Spinal cord (tissue), 10 donors: ENCODE data around the gene PRKD3. TPM values are rescaled to one million over a fixed set of nuclear protein-coding genes. Genes with fewer than 3 reads are reported as not detected.

ENCODE experiments used
- DNase-seq, 6 donors: peaks; one replicate each; pipeline versions ENCODE4 v3.0.0 to v3.0.0-alpha.2; 2013 to 2015; ENCODE audit warnings: low spot score in 6 of 6, low read depth in 4 of 6
- H3K27ac ChIP-seq: one replicate; pipeline ENCODE4 v1.5.1; 2013; ENCODE audit warnings: low read depth, low read length, control low read depth
- H3K27me3 ChIP-seq: one replicate; pipeline ENCODE4 v1.6.1; 2013; ENCODE audit warnings: low read length; ENCODE audit not compliant: control insufficient read depth, insufficient read depth
- H3K36me3 ChIP-seq: one replicate; pipeline ENCODE4 v1.6.1; 2013; ENCODE audit warnings: low read length; ENCODE audit not compliant: control insufficient read depth, insufficient read depth
- H3K4me1 ChIP-seq: one replicate; pipeline ENCODE4 v1.6.1; 2013; ENCODE audit warnings: low read length; ENCODE audit not compliant: control insufficient read depth, insufficient read depth
- H3K4me3 ChIP-seq: one replicate; pipeline ENCODE4 v1.5.1; 2013; ENCODE audit warnings: low read depth, low read length, control low read depth
- H3K9me3 ChIP-seq: one replicate; pipeline ENCODE4 v1.6.1; 2013; ENCODE audit warnings: low read length; ENCODE audit not compliant: control insufficient read depth, insufficient read depth
- WGBS: methylation state at CpG from one replicate; pipeline ENCODE4 v1.1.5; 2013; ENCODE audit warnings: missing lambda C conversion rate; ENCODE audit not compliant: insufficient coverage; 5-methylcytosine and 5-hydroxymethylcytosine counted together
- polyA plus RNA-seq, 2 donors: library from polyadenylated mRNA; unstranded; fragments of 120-200 nt; gene quantifications; one replicate each; pipeline ENCODE4 v1.2.1, GENCODE V29; 2013; ENCODE audit not compliant: insufficient read length in 2 of 2
- total RNA-seq, 2 donors: library from RNA; depleted of rRNA in 1 of 2; stranded (reverse); fragments of 120-200 nt in 1 of 2; fragments of >200 nt in 1 of 2; gene quantifications; one replicate each; pipeline versions ENCODE4 v1.2.3 to v1.2.4, GENCODE V29; 2013 to 2014
- donor health status: healthy.

Gene PRKD3
- total and polyA plus RNA-seq, 4 donors: 23.2 to 68.6 (median 43.0) TPM

GRCh38 chr2:37361216-37361815, 36.7 kb upstream of the PRKD3 start:
- Histone ChIP-seq H3K4me3 (no peak overlapping the region), H3K27ac (no peak overlapping the region), H3K27me3 (no peaks in the 10 kb centered on the region), H3K4me1 (no peaks in the 10 kb centered on the region), H3K9me3 (no peaks in the 10 kb centered on the region), H3K36me3 (no peaks in the 10 kb centered on the region)
- no peak for DNase-seq
- 100% methylated on average over 1 of the region's 3 CpGs for WGBS

DNA sequence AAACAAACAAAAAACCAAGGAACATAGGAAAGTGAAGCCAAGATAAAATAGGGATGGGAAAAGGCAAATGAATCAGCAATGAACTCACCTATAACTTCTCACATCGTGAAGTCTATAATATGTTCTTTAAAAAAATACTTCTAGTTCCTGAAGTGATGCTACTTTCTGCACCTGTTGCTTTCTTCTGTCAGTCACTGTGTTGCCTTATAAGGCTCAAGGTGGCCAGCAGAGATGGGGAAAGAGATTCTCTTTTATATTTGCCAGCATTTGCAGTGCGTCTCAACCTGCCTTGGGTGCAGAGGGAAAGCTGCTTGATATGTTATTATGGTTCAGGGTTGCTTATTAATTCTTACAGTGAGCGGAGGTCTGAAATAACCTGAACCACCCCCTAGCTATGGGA, 33.8 kb upstream of the PRKD3 start:
- no peak for DNase-seq
- no peaks in the 10 kb centered on the region for H3K9me3 ChIP-seq
- H3K27ac ChIP-seq: no peak overlapping the region
- WGBS: no CpG with 5 or more reads among the region's 3 CpGs
- H3K36me3 ChIP-seq: no peaks in the 10 kb centered on the region
- H3K4me1 ChIP-seq: no peaks in the 10 kb centered on the region
- H3K4me3 ChIP-seq: no peak overlapping the region
- H3K27me3 ChIP-seq: no peaks in the 10 kb centered on the region

DNA sequence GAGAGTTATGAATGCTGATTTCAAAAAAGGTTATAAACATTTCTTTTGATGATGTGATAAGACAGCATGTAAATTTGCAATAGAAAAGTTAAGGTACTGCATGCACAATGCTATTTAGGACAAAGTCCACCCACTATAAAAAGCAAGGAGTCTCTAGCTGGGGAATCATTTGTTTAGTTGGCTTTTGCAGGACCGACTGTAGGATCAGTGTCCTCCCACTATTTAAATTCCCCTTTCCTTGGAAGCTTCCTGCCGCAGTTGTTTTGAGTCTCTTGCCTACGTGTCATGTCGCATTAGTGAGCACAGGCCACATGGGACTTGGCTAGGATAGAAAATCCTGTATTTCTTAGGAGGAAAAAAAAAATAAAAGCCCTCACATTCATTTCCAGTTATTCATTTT, 32.9 kb upstream of the PRKD3 start:
- Histone ChIP-seq H3K36me3 (no peaks in the 10 kb centered on the region), H3K27ac (peak overlapping the region; percentile 48), H3K4me1 (no peaks in the 10 kb centered on the region), H3K9me3 (no peaks in the 10 kb centered on the region), H3K27me3 (no peaks in the 10 kb centered on the region), H3K4me3 (no peak overlapping the region)
- peak in 1 of 6 donors; percentile 24 for DNase-seq
- WGBS: no CpG with 5 or more reads among the region's 4 CpGs

GRCh38 chr2:37357069-37357468, 32.4 kb upstream of the PRKD3 start:
- no peak for DNase-seq
- WGBS: no CpG with 5 or more reads among the region's 1 CpG
- Histone ChIP-seq H3K27ac (no peak overlapping the region), H3K27me3 (no peaks in the 10 kb centered on the region), H3K9me3 (no peaks in the 10 kb centered on the region), H3K4me3 (no peak overlapping the region), H3K36me3 (no peaks in the 10 kb centered on the region), H3K4me1 (no peaks in the 10 kb centered on the region)

DNA sequence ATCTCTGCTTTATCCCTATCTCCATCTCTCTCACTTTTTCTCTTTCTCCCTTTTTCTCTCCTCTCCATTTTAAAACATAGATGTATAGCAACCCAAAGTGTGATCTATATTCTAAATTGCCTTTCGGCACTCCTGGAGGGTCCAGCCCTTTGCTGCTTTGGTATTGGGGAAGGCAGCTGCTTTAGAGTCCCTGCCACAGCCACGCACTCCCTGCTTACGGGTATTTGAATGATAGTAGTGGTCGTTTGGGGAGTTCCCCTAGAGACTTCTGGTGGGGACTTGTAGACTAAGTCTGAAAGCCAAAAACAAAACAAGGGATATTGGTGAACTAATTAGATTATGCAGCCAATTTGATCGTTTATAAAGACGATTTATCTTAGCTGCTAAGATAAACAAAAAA, 31.7 kb upstream of the PRKD3 start:
- H3K4me3 ChIP-seq: no peak overlapping the region
- no peak overlapping the region for H3K27ac ChIP-seq
- WGBS: 83% methylated on average over 2 of the region's 6 CpGs
- DNase-seq: no peak
- no peaks in the 10 kb centered on the region for H3K9me3 ChIP-seq
- H3K27me3 ChIP-seq: no peaks in the 10 kb centered on the region
- H3K4me1 ChIP-seq: no peaks in the 10 kb centered on the region
- no peaks in the 10 kb centered on the region for H3K36me3 ChIP-seq

- Histone ChIP-seq H3K4me1 (no peaks in the 10 kb centered on the region), H3K4me3 (no peak overlapping the region), H3K9me3 (no peaks in the 10 kb centered on the region), H3K27me3 (no peaks in the 10 kb centered on the region), H3K36me3 (no peaks in the 10 kb centered on the region), H3K27ac (no peak overlapping the region)
- 87% methylated on average over 3 of the region's 7 CpGs for WGBS
- DNase-seq: no peak
Measured at GRCh38 chr2:37355735-37356134, 31.1 kb upstream of the PRKD3 start.

DNA sequence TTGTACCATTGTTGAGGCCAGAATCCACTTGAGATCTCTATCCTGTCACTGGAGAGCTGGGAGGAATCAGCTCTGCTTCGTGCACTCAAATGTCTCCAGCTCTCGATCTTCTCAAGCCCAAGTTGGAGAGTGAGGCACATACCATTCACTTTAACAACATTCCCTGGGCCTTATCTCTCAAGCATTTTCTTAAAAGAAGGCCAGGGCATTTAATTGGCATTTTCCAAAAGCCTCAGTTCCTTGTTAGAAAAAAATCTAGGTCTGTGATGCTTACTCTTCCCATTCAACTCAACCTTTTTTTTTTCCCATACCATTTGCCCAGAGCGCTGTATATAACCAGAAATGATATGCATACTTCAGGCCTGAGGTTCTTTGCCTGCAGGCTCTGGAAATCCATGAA, 29.9 kb upstream of the PRKD3 start:
- Histone ChIP-seq H3K4me1 (peaks cover 4% of the 10 kb centered on the region), H3K4me3 (no peak overlapping the region), H3K9me3 (no peaks in the 10 kb centered on the region), H3K27me3 (no peaks in the 10 kb centered on the region), H3K27ac (no peak overlapping the region), H3K36me3 (no peaks in the 10 kb centered on the region)
- DNase-seq: no peak
- WGBS: 100% methylated on average over 2 of the region's 3 CpGs

GRCh38 chr2:37350034-37350433, 25.4 kb upstream of the PRKD3 start:
- no peaks in the 10 kb centered on the region for H3K27me3 ChIP-seq
- no peak overlapping the region for H3K4me3 ChIP-seq
- no peak overlapping the region for H3K27ac ChIP-seq
- no peaks in the 10 kb centered on the region for H3K36me3 ChIP-seq
- H3K4me1 ChIP-seq: peaks cover 8% of the 10 kb centered on the region
- H3K9me3 ChIP-seq: no peaks in the 10 kb centered on the region
- WGBS: 53% methylated on average over 1 of the region's 3 CpGs
- DNase-seq: peak in 1 of 6 donors; percentile 14

GRCh38 chr2:37349231-37349860, 24.7 kb upstream of the PRKD3 start:
- H3K27ac ChIP-seq: no peak overlapping the region
- WGBS: 60% methylated on average over 2 of the region's 3 CpGs
- H3K4me3 ChIP-seq: no peak overlapping the region
- peak in 1 of 6 donors; percentile 21 for DNase-seq
- H3K9me3 ChIP-seq: no peaks in the 10 kb centered on the region
- H3K4me1 ChIP-seq: peaks cover 15% of the 10 kb centered on the region
- H3K27me3 ChIP-seq: no peaks in the 10 kb centered on the region
- H3K36me3 ChIP-seq: no peaks in the 10 kb centered on the region

DNA sequence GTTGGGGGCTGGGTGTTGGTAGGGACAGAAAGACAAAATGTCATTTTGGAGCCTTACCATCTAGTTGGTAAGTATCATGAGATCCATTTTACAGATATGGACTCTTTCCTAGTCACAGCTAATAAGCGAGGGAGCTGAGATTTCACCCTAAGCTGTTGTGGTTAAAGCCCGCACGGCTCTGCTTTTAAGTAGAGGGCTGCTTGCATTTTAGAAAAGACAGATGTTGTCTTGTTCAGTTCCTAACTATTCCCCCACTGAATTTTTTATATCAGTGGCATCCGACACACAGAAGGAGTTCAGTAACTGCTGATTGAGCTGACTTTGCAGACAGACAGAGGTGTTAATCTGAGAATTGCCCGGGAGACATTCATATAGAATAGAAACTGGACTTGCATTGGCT, 23.5 kb upstream of the PRKD3 start:
- H3K9me3 ChIP-seq: no peaks in the 10 kb centered on the region
- no peaks in the 10 kb centered on the region for H3K36me3 ChIP-seq
- no peak for DNase-seq
- no peaks in the 10 kb centered on the region for H3K27me3 ChIP-seq
- no peak overlapping the region for H3K4me3 ChIP-seq
- WGBS: no CpG with 5 or more reads among the region's 5 CpGs
- no peak overlapping the region for H3K27ac ChIP-seq
- peaks cover 16% of the 10 kb centered on the region for H3K4me1 ChIP-seq
